ENCODE data around the gene SMAD1.

Gene SMAD1

DNA sequence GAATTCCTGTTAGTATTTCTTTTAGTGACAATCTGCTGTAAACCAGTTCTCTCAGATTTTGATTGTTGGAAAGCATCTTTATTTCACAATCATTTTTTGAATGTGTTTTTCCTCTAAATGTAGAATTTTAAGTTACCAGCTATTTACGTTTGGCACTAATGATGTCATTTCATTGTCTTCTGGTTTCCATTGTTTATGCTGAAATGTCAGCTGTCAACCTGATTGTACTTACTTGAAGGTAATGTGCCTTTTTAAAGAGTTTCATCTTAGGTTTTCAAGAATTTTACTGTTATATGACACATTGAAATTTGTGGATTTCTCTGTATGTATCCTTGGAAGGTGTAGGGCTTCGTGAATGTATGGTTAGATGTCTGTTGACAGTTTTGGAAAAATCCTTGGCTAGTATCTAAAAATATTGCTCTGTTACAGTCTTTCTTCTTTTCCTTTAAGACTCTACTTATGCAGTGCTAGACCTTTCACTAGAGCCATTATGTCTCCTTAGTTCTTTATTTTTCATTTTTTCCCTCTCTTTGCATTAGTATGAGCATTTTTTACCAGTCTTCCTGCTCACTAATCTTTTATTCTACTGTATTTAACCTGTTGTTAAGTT lies 30.4 kb downstream of the SMAD1 start:
- H3K4me3 ChIP-seq (IDR thresholded peaks at IDR 0.05; ENCODE audit: insufficient read depth, low read depth, low read length): no peak overlapping the region
- TF ChIP-seq, protein P1, sequence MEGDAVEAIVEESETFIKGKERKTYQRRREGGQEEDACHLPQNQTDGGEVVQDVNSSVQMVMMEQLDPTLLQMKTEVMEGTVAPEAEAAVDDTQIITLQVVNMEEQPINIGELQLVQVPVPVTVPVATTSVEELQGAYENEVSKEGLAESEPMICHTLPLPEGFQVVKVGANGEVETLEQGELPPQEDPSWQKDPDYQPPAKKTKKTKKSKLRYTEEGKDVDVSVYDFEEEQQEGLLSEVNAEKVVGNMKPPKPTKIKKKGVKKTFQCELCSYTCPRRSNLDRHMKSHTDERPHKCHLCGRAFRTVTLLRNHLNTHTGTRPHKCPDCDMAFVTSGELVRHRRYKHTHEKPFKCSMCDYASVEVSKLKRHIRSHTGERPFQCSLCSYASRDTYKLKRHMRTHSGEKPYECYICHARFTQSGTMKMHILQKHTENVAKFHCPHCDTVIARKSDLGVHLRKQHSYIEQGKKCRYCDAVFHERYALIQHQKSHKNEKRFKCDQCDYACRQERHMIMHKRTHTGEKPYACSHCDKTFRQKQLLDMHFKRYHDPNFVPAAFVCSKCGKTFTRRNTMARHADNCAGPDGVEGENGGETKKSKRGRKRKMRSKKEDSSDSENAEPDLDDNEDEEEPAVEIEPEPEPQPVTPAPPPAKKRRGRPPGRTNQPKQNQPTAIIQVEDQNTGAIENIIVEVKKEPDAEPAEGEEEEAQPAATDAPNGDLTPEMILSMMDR (conservative IDR thresholded peaks at IDR 0.05; ENCODE audit: low read depth, low read length): no peak
- H3K27me3 ChIP-seq (ENCODE audit: insufficient read depth, low read depth): no peaks in the 10 kb centered on the region
- H2AFZ ChIP-seq (ENCODE audit: low read depth): no peak overlapping the region
- no peak overlapping the region for H3K27ac ChIP-seq
- H3K9ac ChIP-seq: no peak overlapping the region
- H3K4me1 ChIP-seq (ENCODE audit: low read depth, poor library complexity, severe bottlenecking): peaks cover 9% of the 10 kb centered on the region
- peaks cover 52% of the 10 kb centered on the region; the same call in 1 of the 2 replicates for H3K79me2 ChIP-seq (ENCODE audit: insufficient read depth, low read depth)
- H4K20me1 ChIP-seq (ENCODE audit: insufficient read depth): no peaks in the 10 kb centered on the region
- no peak overlapping the region for H3K4me2 ChIP-seq
- no peaks in the 10 kb centered on the region for H3K36me3 ChIP-seq (ENCODE audit: insufficient read depth)

DNA sequence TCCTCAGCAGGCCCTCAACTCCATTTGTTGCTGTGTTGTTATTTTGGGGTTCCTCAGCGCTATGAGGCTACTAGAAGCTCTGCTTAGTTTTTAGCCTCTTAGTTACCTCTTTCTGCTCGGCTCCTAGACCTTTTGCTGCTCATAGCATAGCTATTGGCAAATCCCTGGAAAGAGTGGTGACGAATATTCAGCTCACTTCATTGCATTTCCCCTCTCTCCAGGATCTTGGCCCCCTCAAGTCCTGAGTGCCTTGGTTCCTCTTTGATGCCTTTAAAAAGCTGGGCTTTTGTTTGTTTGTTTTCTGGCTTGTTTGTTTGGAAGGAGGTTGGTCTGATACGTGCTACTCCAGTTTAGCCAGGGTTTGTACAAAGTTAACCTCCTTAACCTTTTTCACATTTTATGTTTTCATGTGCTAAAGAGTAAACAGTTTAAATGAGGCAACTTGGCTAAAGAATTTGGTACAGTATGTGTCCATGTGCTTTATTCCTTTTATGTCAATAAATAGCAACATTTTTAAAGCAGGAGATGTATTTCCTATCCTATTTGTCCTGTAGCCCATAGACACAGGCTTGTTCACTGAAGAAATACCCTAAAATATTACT lies 31.5 kb downstream of the SMAD1 start:
- H3K4me2 ChIP-seq: no peak overlapping the region
- no peak overlapping the region for H2AFZ ChIP-seq (ENCODE audit: low read depth)
- no peaks in the 10 kb centered on the region for H3K27me3 ChIP-seq (ENCODE audit: insufficient read depth, low read depth)
- no peak overlapping the region for H3K4me3 ChIP-seq (IDR thresholded peaks at IDR 0.05; ENCODE audit: insufficient read depth, low read depth, low read length)
- no peak overlapping the region for H3K9ac ChIP-seq
- peaks cover 57% of the 10 kb centered on the region; the same call in 1 of the 2 replicates for H3K79me2 ChIP-seq (ENCODE audit: insufficient read depth, low read depth)
- no peaks in the 10 kb centered on the region for H4K20me1 ChIP-seq (ENCODE audit: insufficient read depth)
- H3K36me3 ChIP-seq (ENCODE audit: insufficient read depth): no peaks in the 10 kb centered on the region
- TF ChIP-seq, protein P1 (conservative IDR thresholded peaks at IDR 0.05; ENCODE audit: low read depth, low read length): no peak
- H3K27ac ChIP-seq: no peak overlapping the region
- no peaks in the 10 kb centered on the region for H3K4me1 ChIP-seq (ENCODE audit: low read depth, poor library complexity, severe bottlenecking)

DNA sequence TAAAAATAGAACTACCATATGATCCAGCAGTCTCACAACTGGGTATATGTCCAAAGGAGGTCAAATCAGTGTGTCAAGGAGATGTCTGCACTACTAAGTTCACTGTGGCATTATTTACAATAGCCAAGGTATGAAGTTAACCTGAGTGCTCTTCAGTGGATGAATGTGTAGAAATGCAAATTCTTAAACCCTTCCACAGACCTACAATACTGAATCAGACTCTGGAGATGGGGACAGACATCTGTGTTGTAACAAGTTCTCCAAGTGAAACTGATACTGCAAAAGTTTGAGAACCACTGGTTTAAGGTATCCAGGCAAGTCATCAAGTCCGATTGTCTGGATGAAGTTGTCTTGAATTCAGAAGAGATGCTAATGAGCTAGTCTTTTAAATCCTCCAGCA lies 38.5 kb downstream of the SMAD1 start:
- Histone ChIP-seq H3K4me2 (peak overlapping the region; percentile 62), H3K79me2 (ENCODE audit: insufficient read depth, low read depth) (peaks cover 68% of the 10 kb centered on the region; the same call in 1 of the 2 replicates), H3K36me3 (ENCODE audit: insufficient read depth) (no peaks in the 10 kb centered on the region), H3K27me3 (ENCODE audit: insufficient read depth, low read depth) (no peaks in the 10 kb centered on the region), H3K9ac (no peak overlapping the region), H3K27ac (peak overlapping the region; percentile 40; the same call in 1 of the 2 replicates), H3K4me3 (IDR thresholded peaks at IDR 0.05; ENCODE audit: insufficient read depth, low read depth, low read length) (no peak overlapping the region), H4K20me1 (ENCODE audit: insufficient read depth) (no peaks in the 10 kb centered on the region), H2AFZ (ENCODE audit: low read depth) (no peak overlapping the region), H3K4me1 (ENCODE audit: low read depth, poor library complexity, severe bottlenecking) (peaks cover 50% of the 10 kb centered on the region)
- TF ChIP-seq, protein P1 (conservative IDR thresholded peaks at IDR 0.05; ENCODE audit: low read depth, low read length): no peak

GRCh38 chr4:145521282-145521681 lies 39.6 kb downstream of the SMAD1 start:
- Histone ChIP-seq H3K36me3 (ENCODE audit: insufficient read depth) (no peaks in the 10 kb centered on the region), H4K20me1 (ENCODE audit: insufficient read depth) (no peaks in the 10 kb centered on the region), H3K27me3 (ENCODE audit: insufficient read depth, low read depth) (no peaks in the 10 kb centered on the region), H3K9ac (peak overlapping the region; percentile 8; the same call in 1 of the 2 replicates), H2AFZ (ENCODE audit: low read depth) (no peak overlapping the region), H3K4me2 (peak overlapping the region; percentile 62), H3K27ac (peak overlapping the region; percentile 40; the same call in 1 of the 2 replicates), H3K4me1 (ENCODE audit: low read depth, poor library complexity, severe bottlenecking) (peaks cover 61% of the 10 kb centered on the region), H3K79me2 (ENCODE audit: insufficient read depth, low read depth) (peaks cover 70% of the 10 kb centered on the region; the same call in 1 of the 2 replicates), H3K4me3 (IDR thresholded peaks at IDR 0.05; ENCODE audit: insufficient read depth, low read depth, low read length) (no peak overlapping the region)
- TF ChIP-seq, protein P1 (conservative IDR thresholded peaks at IDR 0.05; ENCODE audit: low read depth, low read length): no peak
